HG02884 (cell line): ENCODE data around the gene IL15.
"Not testable (repeated sequence)": the region's sequence is repeated elsewhere in the genome, so short reads cannot be mapped to it uniquely, and the experiment has no call there.

Experiments
- ATAC-seq: cut with Tn5 transposase; IDR thresholded peaks from one replicate; pipeline ENCODE4 v1.9.1; 2021; ENCODE audit warnings: mild to moderate bottlenecking, moderate library complexity; ENCODE audit not compliant: unreplicated experiment

IL15 gene

GRCh38 chr4:141636082-141636770, at the start of gene IL15:
Gene IL15 (plus strand): TSS chr4:141636583. CDS start chr4:141719465, 82,882 bp downstream.
- peak; percentile 47 for ATAC-seq

- ATAC-seq: no peak
Measured at GRCh38 chr4:141587897-141588296, 48.5 kb upstream of the IL15 start.

- ATAC-seq: no peak
Measured at GRCh38 chr4:141595531-141595930, 40.9 kb upstream of the IL15 start.

- ATAC-seq: no peak
Measured at GRCh38 chr4:141599853-141600252, 36.5 kb upstream of the IL15 start.

GRCh38 chr4:141604683-141605082, 31.7 kb upstream of the IL15 start:
- ATAC-seq: not testable (repeated sequence)

GRCh38 chr4:141605425-141605856, 30.9 kb upstream of the IL15 start:
- no peak for ATAC-seq

GRCh38 chr4:141609243-141609642, 27.1 kb upstream of the IL15 start:
- ATAC-seq: no peak

- no peak for ATAC-seq
Measured at GRCh38 chr4:141610365-141610764, 26.0 kb upstream of the IL15 start.

GRCh38 chr4:141614878-141615586, 21.4 kb upstream of the IL15 start:
- peak; percentile 73 for ATAC-seq

GRCh38 chr4:141615587-141615918, 20.8 kb upstream of the IL15 start:
- ATAC-seq: not testable (repeated sequence)

- no peak for ATAC-seq
Measured at GRCh38 chr4:141620715-141621114, 15.7 kb upstream of the IL15 start.

GRCh38 chr4:141625023-141625422, 11.4 kb upstream of the IL15 start:
- no peak for ATAC-seq

- no peak for ATAC-seq
Measured at GRCh38 chr4:141630854-141631253, 5.5 kb upstream of the IL15 start.

GRCh38 chr4:141635736-141636081, 674 bp upstream of the IL15 start:
- peak; percentile 37 for ATAC-seq

GRCh38 chr4:141636771-141637460, 533 bp downstream of the IL15 start:
- peak; percentile 40 for ATAC-seq

- no peak for ATAC-seq
Measured at GRCh38 chr4:141637565-141637964, 1.2 kb downstream of the IL15 start.

GRCh38 chr4:141638230-141638629, 1.8 kb downstream of the IL15 start:
- no peak for ATAC-seq

- ATAC-seq: no peak
Measured at GRCh38 chr4:141640696-141641095, 4.3 kb downstream of the IL15 start.

GRCh38 chr4:141642063-141642462, 5.7 kb downstream of the IL15 start:
- no peak for ATAC-seq

- ATAC-seq: no peak
Measured at GRCh38 chr4:141642711-141643110, 6.3 kb downstream of the IL15 start.

GRCh38 chr4:141643557-141643956, 7.2 kb downstream of the IL15 start:
- peak; percentile 40 for ATAC-seq
